COR-L47 (cell line): ENCODE data around the gene CD86.

Experiments
- DNase-seq: peaks from one replicate; lab custom pipeline; 2025; lab: John Stamatoyannopoulos, UW

The CD86 gene

GRCh38 chr3:122092460-122093165 is 37.5 kb downstream of the CD86 start:
- no peak for DNase-seq

DNA sequence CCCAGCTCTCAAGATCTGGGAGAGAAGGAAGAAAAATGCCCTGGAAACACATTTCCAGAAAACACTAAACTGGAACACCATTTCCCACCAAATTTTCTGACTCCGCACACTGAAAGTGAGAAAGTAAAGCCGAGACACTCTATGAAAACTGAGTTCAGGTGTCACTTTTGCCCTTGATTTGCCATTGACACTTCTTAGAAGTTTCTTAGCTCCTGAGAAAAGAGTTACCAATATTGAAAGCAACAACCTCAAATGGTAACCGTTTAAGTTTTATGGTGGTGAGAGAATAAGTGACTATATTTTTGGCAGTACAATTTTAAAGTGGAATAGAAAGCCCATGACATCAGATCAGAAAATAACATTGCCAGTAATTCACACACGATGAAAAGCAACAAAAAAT is 39.0 kb downstream of the CD86 start:
- DNase-seq = no peak

DNA sequence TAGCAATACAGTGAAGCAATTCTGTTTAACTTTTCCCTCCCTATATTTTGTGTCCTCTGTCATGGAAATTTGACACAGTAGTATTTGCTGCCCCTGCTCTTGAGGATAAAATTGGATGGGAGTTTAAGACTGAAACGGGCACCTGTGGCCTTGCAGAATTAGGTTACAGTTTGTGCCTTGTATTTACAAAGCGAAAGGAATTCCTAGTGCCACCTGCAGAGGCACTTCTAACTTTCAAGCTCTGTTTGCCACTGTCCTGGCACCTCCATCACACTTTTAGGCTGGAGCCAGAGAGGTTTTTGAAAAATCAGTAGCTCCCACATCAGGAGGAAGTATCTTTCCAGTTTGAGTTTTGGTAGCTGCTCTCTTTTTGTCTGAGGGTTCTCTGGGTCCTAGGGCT is 39.5 kb downstream of the CD86 start:
- no peak for DNase-seq

- DNase-seq = no peak
Measured at GRCh38 chr3:122097141-122097540, 42.0 kb downstream of the CD86 start.

DNA sequence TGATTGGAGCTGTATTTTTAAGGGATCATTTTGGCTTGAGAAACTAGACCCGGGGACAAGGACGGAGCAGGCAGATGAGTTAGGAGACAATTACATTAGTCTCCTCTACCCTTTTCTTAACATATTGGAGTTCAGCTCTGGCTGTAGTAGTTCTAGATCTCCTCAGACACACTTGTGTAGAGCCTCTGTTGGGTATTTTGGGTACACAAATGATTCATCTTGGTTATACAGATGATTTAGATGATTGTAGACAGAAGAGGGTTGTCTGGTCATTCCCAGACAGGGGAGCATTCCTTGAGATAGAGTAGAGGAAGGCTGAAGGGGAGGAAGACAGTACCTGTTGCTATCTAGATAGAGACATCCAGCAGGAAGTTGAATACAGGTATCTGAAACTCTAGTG is 43.4 kb downstream of the CD86 start:
- no peak for DNase-seq

GRCh38 chr3:122099255-122099654 is 44.1 kb downstream of the CD86 start:
- no peak for DNase-seq

DNA sequence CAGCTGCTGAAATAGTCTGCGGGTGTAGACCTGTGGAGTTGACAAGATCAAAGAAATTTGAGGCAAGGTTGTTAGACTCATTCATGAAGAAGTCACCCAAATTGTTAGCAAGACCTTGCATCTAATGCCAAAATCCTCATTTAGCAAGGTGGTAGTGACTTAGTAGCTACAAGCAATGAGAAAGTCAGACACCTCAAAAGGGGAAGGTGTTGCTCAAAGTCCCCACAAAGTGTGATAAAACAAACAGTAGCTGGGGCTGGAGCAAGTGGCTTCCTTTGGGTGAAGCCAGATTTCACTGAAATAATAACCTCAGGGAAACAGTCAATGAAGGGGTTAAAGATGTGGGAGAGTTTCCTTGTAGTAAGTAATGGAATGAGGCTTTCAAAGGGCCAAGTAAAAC is 44.9 kb downstream of the CD86 start:
- no peak for DNase-seq

DNA sequence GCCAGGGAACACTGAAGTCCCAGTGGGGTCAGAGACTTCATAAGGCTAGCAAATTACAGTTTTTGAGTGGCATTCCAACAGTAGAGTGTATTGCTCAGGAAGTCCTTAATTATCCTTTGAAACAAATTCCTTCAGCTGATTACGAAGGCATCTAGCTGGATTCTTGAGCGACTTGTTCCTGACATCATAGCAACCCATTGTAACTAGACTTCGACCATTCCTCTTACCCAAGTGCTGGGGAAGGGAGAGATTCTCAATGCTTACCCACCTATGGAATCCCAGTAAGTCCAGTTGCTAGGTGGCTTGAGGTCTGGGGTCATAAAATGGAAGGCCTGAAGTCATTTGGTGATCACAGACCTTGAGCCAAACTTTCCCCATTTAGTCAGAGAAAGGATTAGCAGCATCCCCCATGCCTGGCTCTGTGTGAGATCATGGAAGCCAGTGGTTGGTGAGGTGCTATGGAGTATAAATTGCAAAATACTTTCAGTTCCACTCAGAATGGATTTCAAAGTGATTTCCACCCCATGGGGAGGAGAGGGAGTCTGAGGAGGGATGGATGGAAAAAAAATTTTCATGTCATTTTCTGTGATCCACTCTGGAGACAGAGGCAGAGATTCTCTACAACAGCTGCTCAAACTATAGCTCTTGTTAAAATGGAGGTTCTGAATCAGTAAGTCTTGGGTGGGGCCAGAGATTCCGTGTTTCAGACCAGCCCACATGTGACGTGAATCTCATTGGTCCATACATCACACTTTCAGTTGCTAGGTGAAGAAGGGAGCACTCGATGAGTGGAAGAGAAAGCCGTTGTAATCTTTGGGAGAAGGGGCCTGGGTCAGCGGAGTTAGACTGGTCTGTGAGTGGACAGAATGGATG is 45.7 kb downstream of the CD86 start:
- DNase-seq = no peak

- peak; percentile 92 for DNase-seq
Measured at GRCh38 chr3:122101646-122102045, 46.5 kb downstream of the CD86 start.

DNA sequence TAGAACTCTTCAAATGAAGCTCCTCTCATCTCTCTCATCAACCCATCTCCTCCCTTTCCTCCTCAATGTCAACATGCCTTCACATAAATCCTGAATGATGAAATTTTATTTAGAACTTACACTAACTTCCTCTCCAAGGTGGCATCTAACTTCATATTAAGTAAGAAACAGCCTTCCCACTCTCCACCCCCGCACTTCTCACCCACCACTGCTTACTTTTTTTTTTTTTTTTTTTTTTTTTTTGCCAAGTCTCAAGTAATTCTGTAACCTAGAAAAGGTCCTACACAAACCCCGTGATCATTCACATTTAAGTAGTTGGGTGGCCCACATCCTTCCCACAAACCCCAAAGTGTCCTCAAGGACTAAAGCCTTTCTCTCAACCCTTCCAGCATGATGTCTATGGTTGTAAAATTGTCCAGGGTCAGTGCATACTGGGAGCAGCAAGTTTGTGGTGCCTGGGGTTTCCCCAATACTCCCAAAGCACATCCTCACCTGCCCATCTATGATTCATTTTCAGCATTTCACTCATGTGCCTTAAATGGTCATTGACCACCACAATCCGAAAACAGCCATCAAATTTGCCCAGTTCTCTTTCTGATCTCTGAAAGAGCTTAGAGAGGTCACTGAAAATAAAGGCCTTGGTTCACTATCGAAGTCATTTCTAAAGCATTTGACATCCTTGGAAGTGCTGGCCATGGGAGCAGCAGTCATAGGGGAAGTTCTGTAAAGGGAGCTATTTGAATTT is 47.2 kb downstream of the CD86 start:
- DNase-seq = no peak

- DNase-seq = no peak
Measured at GRCh38 chr3:122103821-122104514, 48.8 kb downstream of the CD86 start.

- no peak for DNase-seq
Measured at GRCh38 chr3:122104515-122105194, 49.5 kb downstream of the CD86 start.

GRCh38 chr3:122105626-122106025 is 50.5 kb downstream of the CD86 start:
- DNase-seq = no peak

GRCh38 chr3:122107171-122107570 is 52.0 kb downstream of the CD86 start:
- no peak for DNase-seq

- no peak for DNase-seq
Measured at GRCh38 chr3:122111974-122112373, 56.8 kb downstream of the CD86 start.

DNA sequence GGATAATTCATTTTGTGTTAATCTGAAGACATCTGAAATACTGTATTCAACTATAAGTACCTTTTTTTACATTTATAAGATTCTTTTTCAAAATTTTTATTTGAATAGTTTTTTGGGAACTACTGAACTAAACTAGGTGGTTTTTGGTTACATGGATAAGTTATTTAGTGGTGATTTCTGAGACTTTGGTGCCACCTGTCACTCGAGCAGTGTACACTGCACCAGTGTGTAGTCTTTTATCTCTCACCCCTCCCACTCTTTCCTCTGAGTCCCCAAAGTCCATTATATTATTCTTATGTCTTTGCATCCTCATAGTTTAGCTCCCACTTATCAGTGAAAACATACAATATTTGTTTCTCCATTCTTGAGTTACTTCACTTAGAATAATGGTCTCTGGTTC is 57.6 kb downstream of the CD86 start:
- no peak for DNase-seq

GRCh38 chr3:122123850-122124249 is 68.7 kb downstream of the CD86 start:
- DNase-seq = no peak

DNA sequence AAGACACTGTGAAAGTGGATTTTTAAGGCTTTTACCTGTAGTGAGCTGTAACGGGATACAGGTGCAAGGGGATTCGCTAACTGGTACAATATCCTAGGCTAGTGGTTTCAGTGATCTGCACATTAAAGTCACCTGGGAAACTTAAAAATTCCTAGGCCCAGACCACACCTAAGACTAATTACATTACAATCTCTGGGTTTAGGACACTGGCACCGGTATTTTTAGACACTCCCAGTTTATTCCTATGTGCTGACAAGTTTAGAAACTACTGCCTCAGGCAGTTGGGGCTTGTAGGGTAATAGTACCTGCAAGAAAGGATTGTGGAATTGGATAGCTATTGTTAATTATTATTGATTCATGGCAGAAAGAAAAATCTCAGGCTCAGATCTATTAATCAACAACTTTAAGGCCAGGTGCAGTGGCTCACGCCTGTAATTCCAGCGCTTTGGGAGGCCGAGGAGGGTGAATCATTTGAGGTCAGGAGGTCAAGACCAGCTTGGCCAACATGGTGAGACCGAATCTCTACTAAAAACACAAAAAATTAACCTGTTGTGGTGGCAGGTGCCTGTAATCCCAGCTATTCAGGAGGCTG is 77.9 kb downstream of the CD86 start:
- DNase-seq = no peak

DNA sequence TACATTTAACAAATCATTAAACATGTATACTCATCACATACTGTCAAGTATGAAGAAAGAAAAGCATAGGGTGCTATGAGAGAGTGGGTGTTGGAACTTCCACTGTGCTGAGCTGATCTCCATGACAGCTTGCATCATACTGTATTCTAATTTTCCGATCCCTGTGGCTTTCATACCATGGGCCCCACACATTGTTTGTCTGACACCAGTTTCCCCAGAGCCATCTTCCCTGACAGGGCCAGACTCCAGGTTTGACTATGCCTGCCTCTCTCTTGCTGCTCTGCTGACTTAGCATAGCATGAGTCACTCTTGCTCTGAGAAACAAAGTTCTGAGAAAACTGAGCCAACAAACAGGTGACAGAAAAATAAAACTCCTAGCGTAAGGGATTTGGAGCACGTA is 91.3 kb downstream of the CD86 start:
- no peak for DNase-seq

DNA sequence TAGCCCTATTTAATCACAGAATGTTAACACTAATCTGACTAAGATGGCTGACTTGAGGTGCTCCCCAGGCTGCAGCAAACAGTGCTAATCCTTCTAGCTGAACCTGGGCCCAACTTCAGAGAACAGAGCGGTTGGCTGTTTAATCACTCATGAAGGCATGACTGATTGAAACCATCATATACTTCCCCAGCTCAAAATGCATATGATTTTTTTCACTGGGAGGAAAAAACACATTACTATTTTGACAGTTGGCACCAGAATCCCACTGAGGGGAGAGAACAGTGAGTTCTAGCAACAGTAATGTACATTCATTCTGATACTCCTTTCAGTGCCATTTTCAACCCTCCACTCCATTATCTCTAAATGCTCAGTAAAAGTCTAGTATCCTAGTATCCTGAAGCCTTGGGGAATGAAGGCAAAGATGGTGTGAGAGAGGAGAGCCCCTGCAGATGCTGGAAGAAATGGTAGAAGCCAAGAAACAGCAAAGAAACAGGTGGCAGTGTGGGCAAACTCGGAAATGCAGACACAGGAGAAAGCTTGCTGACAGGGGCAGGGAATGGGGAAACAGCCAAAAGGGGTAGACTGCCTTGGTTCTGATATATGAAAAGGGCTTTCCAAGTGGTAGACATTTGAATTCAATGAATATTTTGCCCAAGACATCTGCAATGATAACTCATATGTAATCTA is 93.9 kb downstream of the CD86 start:
- DNase-seq = no peak

DNA sequence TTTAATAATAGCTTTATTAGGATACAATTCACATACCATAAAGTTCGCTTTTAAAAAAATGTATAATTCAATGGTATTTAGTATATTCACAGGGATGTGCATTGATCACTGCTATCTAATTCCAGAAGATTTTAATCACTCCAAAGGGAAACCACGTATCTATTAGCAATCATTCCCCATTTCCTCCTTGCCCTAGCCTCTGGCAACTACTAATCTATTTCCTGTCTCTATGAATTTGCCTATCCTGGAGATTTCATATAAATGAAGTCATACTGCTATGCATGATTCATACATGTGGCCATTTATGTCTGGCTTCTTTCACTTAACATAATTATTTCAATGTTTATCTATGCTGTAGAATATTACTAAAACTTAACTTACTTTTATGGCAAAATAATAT is 96.3 kb downstream of the CD86 start:
- no peak for DNase-seq
